WERI-Rb-1 (cell line): ENCODE data around the gene PRG3.

ENCODE experiments used
- DNase-seq: peaks from one replicate; pipeline ENCODE4 v3.0.0-alpha.2; 2020
- H3K27ac ChIP-seq: fragments of 250-450 bp; sonication (Bioruptor Pico); 2 replicates; pipeline ENCODE4 v1.5.1; 2020; ENCODE audit warnings: mild to moderate bottlenecking, moderate library complexity
- H3K27me3 ChIP-seq: fragments of 250-450 bp; sonication (Bioruptor Pico); 2 replicates; pipeline ENCODE4 v1.5.1; 2021; ENCODE audit warnings: mild to moderate bottlenecking, low read depth, moderate library complexity; ENCODE audit not compliant: insufficient read depth, severe bottlenecking
- H3K36me3 ChIP-seq: fragments of 250-450 bp; sonication (Bioruptor Pico); 2 replicates; pipeline ENCODE4 v1.5.1; 2020; ENCODE audit warnings: mild to moderate bottlenecking, moderate library complexity
- H3K4me3 ChIP-seq: 2 replicates; pipeline ENCODE4 v1.5.1; 2011; ENCODE audit warnings: low read depth, mild to moderate bottlenecking, control low read depth, low read length
- H3K9me3 ChIP-seq: fragments of 250-450 bp; sonication (Bioruptor Pico); 2 replicates; pipeline ENCODE4 v1.5.1; 2021; ENCODE audit warnings: mild to moderate bottlenecking, moderate library complexity; ENCODE audit not compliant: severe bottlenecking
- TF ChIP-seq, protein P1 (sequence below): IDR thresholded peaks from 2 replicates; pipeline ENCODE4 v1.5.1; 2011; ENCODE audit warnings: low read depth, mild to moderate bottlenecking, control low read depth, inconsistent platforms, low read length

The PRG3 gene

DNA sequence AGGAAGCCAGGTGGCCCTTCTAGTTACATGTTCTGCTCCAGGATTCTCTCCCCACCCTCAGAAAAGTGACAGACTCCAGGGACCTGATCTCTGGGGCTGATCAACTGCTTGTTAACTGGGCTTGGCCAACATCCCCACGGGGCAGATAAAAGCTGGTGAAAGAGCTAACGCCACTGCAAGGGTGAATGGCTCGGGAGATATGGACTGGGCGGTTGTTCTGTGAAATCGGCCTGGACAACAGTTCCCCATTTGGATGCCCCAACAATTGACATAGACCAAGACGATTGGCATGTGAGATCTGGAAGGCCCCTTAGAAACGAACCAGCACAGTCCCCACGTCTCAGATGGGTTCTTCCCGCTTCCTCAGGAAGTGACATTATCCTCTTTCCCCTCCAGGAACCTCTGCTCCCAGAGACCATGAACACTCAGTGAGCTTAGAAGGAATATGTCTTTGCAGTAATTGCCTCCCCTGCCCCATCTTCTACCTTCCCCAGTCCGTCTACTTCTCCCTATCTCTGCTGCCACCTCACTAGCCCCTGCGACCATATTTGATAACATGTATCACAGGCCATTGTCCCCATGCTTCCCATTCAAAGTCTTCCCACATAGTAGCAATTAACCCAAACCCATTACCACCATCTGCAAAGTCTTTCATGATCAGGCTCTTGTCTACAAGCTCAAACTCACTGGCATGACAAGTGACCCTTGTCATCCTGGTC, 15.1 kb upstream of the PRG3 start:
- no peak overlapping the region for H3K4me3 ChIP-seq
- DNase-seq: no peak
- H3K36me3 ChIP-seq: no peaks in the 10 kb centered on the region
- H3K27ac ChIP-seq: no peak overlapping the region
- peaks cover 65% of the 10 kb centered on the region for H3K27me3 ChIP-seq
- H3K9me3 ChIP-seq: no peaks in the 10 kb centered on the region
- TF ChIP-seq, protein P1, sequence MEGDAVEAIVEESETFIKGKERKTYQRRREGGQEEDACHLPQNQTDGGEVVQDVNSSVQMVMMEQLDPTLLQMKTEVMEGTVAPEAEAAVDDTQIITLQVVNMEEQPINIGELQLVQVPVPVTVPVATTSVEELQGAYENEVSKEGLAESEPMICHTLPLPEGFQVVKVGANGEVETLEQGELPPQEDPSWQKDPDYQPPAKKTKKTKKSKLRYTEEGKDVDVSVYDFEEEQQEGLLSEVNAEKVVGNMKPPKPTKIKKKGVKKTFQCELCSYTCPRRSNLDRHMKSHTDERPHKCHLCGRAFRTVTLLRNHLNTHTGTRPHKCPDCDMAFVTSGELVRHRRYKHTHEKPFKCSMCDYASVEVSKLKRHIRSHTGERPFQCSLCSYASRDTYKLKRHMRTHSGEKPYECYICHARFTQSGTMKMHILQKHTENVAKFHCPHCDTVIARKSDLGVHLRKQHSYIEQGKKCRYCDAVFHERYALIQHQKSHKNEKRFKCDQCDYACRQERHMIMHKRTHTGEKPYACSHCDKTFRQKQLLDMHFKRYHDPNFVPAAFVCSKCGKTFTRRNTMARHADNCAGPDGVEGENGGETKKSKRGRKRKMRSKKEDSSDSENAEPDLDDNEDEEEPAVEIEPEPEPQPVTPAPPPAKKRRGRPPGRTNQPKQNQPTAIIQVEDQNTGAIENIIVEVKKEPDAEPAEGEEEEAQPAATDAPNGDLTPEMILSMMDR: no peak

DNA sequence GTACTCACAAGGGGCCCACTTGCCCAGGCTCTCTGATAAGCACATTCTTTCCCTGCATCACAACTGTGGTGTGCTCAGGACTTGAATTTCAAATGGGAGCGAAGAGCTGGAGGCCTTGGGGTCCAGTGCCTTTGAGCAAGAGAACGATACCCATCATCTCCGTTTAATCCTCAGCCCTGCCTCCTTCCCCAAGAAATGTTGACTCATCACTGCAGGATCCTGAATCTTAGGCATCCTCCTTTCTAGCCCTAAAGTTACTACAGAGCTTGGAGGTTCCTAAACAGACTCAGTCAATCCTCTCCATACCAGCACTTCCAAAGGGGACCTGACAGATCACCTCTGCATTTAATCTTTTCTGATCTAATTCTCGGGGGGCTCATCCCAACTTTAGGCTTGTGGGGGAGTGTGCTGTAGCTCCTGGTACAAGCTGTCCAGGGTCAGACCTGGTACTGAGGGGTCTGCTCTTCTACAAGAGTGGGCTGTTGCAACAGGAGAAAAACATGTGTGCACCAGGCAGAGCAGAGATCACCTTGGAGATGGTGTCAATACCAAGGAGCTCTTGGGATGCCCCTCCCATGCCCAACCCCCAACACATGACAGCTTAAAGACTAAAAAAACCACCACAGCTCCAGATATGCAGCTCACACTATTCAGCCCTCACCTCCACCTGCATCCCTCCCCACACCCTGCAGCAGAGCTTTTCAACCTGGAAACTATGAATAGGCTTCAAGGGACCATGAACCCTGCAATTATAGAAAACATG, 13.4 kb upstream of the PRG3 start:
- TF ChIP-seq, protein P1: no peak
- Histone ChIP-seq H3K27me3 (peaks cover 63% of the 10 kb centered on the region), H3K36me3 (no peaks in the 10 kb centered on the region), H3K27ac (no peak overlapping the region), H3K9me3 (no peaks in the 10 kb centered on the region), H3K4me3 (no peak overlapping the region)
- DNase-seq: no peak

DNA sequence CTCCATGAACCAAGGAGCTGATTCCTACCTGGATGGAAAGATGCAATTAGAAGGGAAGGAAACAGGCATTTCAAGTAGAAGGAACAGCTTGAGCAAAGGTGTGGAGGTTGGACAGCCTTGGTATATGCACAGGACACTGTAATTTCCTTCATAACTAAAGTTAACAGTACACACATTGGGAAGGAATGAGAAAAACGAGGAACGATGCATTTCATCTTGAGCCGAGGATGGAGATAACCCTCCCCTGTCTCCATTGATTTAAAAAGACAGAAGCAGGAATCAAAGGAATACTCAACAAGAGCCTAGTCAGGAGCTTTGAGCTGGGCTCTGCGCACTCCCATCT, 11.8 kb upstream of the PRG3 start:
- H3K36me3 ChIP-seq: no peaks in the 10 kb centered on the region
- H3K27ac ChIP-seq: no peak overlapping the region
- no peak overlapping the region for H3K4me3 ChIP-seq
- TF ChIP-seq, protein P1: no peak
- peaks cover 55% of the 10 kb centered on the region for H3K27me3 ChIP-seq
- no peak for DNase-seq
- no peaks in the 10 kb centered on the region for H3K9me3 ChIP-seq

DNA sequence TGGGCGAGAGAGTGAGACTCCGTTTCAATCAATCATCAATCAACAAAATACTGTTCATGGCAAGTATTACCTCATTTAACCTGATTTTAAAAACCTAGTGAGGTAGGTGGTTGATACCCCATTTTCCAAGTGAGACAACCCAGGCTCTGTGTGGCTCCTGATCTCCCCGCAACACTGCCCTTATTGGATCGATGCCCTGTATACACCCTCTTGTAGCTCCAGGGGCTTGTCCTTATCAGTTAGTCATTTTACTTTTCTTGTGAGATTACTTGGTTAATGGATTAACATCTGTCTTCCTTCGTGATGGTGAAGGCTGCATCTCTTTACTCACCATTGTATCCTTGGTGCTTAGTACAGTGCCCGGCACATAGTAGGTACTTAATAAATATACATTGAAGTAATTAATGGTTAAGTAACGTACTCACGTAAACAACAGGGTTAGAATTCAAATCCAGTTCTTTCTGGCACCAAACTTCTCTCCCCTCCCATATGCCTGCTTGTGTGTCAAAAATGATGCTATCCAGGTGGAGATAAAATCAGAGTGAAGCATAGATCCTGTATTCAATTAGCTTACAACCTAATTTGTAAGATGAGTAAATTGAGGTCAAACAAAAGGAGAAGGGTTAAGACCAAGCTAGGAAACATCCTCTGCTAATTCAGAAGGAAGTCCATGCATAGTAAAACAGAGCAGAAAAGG, 11.3 kb upstream of the PRG3 start:
- peaks cover 53% of the 10 kb centered on the region for H3K27me3 ChIP-seq

DNA sequence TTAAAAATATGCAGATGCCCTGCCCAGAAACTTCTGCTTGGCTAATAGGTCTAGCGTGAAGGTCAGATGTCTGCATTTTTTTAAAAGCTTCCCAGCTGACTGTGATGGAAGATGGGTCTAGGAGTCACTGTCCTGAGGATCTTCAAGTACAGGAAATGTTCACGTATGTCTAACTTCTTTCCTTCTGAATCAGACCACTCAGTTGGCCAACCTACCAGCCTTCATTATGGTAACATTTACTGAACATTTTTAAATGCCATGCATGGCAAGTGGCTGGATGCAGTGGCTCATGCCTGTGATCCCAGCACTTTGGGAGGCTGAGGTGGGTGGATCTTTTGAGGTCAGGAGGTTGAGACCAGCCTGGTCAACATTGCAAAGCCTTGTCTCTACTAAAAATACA, 10.6 kb upstream of the PRG3 start:
- no peak for DNase-seq
- no peak overlapping the region for H3K4me3 ChIP-seq
- H3K27me3 ChIP-seq: peaks cover 52% of the 10 kb centered on the region
- H3K36me3 ChIP-seq: no peaks in the 10 kb centered on the region
- TF ChIP-seq, protein P1: no peak
- H3K27ac ChIP-seq: no peak overlapping the region
- H3K9me3 ChIP-seq: no peaks in the 10 kb centered on the region

More for the DNA sequence above, 11.3 kb upstream of the PRG3 start:
- Histone ChIP-seq H3K4me3 (no peak overlapping the region), H3K9me3 (no peaks in the 10 kb centered on the region), H3K27ac (no peak overlapping the region), H3K36me3 (no peaks in the 10 kb centered on the region)
- TF ChIP-seq, protein P1: no peak
- no peak for DNase-seq
